HPDE6-E6E7 (cell line): ENCODE data around the gene BAK1.
"Not testable (repeated sequence)": the region's sequence is repeated elsewhere in the genome, so short reads cannot be mapped to it uniquely, and the experiment has no call there.

Experiments used
- DNase-seq: peaks from one replicate; pipeline ENCODE4 v3.0.0; 2011; ENCODE audit warnings: missing footprints; ENCODE audit errors: extremely low spot score

BAK1 gene

DNA sequence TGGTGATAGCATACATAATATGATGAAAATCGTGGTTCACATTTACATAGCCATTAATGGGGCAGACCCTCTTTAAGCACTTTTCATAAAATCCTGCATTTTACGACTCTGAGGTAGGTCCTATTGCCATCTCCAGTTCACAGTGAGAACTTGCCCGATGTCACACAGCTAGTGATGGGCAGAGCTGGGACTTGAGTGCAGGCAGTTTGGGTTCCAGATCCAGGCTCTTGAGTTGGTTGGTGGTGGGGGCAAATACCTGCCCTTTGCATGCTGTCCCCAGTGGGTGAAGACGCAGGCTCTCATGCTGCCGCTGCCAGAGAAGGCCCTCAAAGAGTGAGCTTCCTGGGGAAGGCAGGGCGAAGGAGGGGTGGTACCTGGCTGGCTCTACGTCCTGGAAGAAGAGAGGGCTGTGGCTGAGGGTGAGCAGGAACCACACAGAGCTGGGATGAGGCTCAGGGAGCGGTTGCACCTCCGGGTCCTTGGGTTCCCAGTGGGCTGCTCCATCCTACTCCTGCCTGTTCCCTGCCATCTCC lies 6.1 kb upstream of the BAK1 start:
- DNase-seq = no peak

DNA sequence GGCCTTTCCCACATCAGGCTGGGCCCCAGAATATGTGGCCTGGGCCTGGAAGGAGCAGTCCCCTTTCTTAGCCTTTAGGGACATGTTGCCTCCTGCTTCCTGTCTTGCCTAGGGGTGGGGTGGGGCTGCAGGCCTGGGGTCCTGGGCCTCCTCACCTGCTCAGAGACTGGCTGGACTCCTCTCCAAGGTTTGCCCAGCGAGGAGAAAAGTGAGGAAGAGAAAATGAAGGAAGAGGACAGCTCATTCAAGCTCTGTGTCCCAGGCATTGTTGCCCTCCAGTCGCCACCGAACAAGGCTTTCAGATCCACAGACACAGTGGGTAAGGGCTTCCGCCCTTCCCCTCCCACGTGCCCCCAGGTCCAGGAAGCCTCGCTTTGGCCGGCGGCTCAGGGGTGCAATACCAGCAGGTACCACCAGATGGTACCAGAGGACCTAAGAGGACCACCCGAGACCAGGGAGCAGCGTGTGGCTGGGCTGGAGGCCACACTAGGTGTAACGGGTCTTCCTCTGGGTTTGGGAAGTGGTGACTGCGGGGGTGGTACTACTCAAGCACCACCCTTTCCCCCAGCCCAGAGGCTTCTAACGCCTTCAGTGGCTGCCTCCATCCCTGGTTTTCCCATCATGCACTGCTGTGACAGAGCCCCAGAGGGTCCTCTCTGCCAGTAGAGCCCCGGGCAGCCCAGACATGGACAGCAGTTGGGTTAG lies 5.5 kb upstream of the BAK1 start:
- DNase-seq = peak; percentile 63

DNA sequence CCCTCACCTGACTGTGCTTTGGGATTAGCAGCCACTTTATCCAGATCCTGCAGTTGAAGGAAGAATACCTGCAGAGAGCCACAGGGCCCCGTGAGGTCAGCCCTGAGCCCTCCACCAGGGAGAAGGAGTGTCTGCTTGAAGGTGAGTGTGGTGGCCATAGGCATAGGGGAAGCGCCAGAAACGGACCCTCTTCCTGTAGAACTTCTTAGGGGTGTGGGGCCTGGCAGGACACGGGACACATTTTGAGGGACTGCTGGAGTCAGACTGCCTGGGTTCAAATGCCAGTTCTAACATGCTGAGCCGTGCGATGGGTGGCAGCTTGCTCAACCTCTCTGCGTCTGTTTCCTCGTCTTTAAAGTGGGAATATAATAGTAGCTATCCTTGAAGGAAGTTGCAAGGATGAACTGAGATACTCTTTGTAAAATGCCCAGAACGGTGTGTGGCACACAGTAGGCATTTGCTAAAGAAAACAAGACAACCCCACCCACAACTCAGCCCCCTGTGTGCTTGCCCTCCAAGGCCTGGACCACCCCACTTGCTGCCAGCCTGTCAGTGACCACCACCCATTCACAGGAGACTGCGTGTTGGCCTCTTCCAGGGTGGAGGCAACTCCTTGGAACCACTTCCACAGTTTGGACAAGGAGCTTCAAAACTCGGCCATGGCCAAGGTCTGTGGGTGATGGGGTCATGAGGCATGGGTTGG lies 4.8 kb upstream of the BAK1 start:
- DNase-seq = no peak

DNA sequence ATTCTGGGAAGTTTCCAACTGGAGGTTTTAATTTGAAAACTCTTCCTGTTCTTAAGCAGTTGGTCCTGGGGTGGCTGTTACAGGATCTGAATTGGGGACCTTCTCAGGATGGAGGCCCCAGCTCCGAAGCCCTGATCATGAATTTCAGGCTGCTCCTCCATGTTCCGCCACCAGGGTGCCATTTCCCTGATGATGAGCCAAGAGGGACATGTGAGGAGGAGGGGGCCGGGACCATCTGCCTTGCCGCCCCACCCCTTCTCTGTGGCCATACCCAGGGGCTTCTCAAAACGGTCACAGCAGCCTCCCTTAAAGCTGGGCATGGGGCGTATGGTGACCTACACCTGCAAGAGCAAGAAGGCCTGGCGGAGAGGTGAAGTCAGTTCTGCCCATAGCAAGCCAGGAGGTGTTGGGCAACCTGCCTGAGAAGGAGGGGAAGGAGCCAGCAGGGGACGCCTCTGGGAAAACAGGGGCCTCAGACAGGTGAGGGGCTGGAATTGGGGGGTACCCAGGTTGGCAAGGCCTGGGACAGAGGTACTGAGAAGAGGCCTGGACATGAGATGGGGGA lies 3.6 kb upstream of the BAK1 start:
- DNase-seq = no peak

DNA sequence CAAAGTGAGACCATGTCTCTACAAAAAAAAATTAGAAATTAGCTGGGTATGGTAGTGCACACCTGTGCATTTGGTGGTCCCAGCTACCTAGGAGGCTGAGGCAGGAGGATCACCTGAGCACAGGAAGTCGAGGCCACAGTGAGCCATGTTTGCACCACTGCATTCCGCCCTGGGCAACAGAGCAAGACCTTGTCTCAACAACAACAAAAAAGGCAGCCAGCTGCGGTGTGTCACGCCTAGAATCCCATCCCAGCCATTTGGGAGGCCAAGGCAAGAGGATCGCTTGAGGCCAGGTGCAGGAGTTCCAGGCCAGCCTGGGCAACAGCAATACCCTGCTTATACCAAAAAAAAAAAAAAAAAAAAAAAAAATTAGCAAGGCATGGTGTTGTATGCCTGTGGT lies 1.1 kb upstream of the BAK1 start:
- no peak for DNase-seq

DNA sequence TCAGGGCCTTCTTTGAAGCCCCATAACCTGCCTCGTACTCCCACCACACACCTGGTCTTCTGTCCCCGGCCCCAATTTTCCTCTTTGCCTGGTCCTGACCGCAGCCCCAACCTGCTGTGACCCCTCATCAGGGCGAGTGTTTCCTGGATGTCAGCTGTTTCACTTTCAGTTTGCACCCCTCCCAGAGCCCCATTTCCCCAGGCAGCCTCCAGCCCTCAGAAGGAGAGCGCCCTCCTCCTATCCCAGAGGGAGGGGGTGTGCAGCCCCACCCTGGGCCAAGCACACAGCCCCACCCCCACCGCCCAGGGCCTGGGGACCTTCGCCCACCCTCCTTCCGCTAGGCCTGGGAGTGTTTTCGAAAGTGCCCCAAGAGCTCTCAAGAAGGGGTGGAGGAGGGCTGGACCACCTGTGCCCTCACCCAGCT lies 1.5 kb downstream of the BAK1 start:
- DNase-seq = no peak

DNA sequence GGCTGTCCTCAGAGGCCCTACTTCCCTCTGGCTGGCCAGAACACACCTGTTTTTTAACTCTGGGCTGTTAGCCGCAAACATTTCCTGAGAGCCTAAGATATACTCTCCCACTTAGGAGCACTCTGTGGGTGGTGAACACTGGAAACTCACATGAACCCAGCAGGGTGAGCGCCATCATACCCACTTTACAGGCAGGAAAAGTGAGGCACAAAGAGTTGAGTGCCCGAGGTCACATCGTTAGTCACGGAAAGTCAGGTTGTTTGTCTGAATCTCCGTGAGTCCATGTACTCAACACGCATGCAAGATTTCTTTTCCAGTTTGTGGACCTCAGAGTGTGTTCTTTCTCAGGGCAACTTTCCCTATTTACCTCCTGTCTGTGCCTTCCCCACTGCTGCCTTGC lies 1.9 kb downstream of the BAK1 start:
- no peak for DNase-seq

DNA sequence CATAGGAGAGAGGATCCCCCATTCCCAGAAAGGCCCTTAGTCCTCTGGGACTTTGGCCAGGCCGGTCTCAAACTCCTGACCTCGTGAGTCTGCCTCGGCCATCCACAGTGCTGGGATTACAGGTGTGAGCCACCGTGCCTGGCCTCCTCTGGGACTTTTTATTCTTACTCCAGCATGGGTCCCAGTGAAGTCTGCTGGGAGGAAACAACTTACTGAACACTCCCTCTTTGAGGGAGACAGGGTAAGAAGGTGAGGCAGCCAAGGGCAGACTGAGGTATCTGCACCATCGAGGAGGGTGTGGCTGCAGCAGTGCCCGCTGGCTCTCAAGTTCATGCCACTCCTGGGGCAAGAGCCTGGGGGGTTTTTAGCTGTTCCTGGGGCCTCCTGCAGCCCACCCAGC lies 2.4 kb downstream of the BAK1 start:
- DNase-seq = no peak

DNA sequence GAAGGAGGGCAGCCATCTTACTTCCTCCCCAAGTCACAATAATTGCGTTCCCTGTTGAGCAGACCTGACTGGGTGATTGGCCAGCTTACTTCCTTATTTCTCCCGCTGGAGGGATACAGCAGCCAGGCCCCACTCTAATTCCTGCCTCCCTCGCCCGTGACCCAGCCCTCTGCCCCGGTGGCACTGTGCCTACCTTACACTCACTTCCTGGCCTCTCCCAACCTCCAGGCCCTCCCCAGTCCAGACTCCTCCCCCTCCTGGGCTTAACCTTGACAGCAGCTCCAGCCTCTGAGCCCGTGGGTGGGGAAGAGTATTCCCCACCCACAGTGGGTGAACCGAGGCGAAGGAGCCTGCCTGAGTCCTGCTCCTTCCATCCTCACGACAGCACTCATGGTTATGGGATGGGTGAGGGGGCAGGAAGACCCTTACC lies 3.0 kb downstream of the BAK1 start:
- DNase-seq = peak; percentile 84

DNA sequence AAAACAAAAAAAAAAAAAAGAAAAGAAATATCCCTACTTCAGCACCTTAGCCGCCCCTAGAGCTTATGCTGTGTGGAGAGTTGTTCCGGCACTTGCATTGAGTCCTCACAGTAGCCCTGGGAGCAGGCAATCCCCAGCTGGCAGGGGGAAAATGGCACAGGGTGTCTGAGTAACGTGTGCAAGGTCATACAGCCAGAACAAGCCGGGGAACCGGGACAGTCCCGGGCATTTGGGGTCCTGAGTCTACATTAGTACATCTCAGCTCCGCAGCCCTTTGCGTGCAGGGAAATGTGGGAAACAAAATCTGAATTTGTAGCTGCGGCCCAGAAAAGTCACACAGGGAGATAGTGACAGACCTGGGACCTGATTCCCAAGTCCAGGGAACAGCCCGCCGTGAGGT lies 3.4 kb downstream of the BAK1 start:
- no peak for DNase-seq

DNA sequence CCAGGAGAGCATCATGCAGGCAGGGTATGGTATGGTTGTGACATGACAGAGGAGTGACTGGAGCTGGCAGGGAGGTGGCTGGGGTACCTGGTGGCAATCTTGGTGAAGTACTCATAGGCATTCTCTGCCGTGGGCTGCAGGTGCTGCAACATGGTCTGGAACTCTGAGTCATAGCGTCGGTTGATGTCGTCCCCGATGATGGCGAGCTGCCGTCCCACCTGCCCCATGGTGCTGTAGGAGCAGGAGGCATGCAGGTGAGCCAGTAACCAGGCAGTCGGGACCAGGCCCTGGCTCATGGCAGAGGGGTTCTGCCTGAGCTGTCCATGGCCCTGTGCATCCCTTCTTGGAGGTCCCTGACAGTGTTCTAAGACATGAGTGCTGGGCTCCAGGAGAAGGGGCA lies 4.9 kb downstream of the BAK1 start:
- DNase-seq = no peak

DNA sequence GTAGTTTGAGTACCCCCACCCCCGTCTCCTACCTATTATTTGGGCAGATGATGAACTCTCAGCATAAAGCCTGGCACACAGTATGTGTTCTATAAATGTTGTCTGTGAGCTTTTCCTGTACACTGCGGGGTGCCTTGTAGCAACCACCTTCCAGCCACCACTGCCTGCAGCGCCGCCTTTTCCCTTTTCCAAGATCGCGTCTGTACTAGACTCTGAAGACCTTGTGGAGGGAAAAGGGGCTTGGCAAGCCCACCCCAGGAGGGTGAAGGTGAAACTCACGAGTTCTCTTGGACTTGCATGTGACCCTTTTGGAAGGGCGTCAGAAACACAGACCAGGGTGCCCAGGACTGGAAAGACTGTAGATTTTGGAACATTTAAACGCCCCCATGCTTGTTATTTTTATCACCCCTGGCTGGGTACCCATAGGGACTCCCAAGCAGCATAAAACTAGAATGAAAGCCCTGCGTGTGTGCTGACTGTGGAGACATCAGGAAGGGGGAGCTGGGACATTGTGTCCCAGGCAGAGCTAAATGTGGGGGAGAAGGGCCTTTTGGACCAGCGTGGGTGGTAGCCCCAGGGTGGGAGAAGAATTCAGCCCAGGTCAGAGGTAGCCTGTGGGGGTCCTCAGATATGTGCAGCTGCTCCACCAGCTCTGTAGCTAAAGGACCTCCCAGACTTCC lies 8.3 kb downstream of the BAK1 start:
- no peak for DNase-seq

DNA sequence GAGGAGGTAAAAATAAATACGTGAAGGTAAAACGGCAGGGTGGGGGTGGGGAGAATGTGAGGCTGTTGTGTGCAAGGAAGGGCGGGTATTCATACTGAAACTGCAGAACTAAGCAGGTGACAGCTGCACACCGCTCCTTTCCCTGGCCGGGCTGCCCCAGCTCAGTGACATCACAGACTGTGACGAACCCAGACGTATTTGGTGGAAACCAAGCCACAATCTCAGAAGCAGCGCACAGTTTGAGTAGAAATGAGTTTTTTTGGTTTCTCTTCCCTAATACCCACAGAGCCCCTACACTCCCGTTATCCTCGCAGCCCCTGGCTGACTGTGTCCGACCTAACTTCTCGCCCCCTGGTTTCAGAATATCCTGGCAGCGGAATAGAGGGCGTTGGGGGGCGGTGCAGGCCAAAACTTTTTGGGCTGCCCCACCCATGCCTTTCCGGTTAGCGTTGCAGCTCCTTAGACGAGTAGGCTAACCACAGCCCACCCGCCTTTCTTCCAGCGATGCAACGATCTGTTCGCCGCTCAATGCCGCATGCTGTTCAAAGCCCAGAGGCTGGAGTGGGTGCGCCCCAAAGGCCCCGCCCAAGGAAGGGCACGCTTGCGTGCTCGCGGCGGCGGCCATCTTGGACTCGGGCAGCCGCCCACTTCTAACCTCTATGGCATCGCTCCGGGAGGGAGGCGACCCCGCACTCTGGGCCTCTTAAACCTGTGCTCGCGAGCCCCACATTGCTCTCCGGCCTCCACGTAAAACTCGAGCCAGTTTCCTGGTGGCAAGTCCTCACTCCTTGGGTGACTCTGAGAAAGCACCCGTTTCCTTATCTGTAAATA lies 9.1 kb downstream of the BAK1 start:
- peak; percentile 78 for DNase-seq

DNA sequence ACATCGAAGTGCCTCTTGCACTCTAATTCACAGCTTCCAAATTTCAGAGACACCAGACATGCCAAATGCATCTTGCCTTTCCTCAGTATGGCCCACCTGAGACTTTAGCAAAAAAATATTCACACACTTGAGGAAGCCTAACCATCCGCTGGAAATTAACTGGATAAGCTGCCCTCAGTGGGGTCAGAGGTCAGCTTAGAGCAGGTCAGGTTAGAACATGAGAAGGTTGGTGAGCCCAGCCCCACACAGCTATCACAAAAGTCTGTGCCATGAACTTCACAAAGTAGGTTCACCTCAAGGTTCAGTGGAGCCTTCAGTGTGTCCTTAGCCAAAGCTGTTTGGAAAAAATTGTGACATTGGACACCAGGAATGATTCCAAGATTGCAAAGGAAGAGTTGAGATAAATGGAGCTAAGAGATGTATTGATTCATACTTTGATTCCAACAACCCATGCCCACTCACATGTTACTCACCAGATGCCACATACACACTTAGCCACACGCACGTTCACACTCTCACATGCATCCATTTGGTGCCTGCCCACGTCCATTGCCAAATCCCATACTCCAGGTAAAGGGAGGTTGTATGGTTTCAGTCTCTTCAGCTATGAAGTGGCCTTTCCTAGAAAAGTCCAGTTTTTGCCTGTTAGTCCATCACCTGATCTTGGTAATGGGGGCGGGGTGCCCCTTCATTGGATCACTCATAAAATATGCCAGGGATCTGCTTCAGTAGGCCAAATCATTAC lies 11.1 kb downstream of the BAK1 start:
- DNase-seq = no peak

DNA sequence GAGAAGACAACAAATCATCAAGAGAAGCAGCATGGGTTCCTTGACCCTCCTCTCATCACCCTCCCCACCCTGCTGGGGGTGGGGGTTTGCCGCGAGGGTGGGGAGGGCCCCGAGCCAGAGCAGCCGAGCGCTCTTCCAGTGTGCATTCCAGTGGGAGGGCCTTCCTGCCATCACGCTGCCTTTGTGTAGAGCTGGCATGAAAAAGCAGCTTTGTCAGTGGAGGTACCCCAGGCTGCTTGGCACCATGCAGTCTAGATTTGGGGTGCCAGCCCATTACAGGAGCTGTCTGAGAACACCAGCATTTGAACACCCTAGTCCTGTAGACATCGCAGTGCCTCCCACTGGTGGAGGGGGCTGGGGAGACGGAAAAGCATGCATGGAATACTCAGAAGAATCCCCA lies 12.2 kb downstream of the BAK1 start:
- DNase-seq = no peak

DNA sequence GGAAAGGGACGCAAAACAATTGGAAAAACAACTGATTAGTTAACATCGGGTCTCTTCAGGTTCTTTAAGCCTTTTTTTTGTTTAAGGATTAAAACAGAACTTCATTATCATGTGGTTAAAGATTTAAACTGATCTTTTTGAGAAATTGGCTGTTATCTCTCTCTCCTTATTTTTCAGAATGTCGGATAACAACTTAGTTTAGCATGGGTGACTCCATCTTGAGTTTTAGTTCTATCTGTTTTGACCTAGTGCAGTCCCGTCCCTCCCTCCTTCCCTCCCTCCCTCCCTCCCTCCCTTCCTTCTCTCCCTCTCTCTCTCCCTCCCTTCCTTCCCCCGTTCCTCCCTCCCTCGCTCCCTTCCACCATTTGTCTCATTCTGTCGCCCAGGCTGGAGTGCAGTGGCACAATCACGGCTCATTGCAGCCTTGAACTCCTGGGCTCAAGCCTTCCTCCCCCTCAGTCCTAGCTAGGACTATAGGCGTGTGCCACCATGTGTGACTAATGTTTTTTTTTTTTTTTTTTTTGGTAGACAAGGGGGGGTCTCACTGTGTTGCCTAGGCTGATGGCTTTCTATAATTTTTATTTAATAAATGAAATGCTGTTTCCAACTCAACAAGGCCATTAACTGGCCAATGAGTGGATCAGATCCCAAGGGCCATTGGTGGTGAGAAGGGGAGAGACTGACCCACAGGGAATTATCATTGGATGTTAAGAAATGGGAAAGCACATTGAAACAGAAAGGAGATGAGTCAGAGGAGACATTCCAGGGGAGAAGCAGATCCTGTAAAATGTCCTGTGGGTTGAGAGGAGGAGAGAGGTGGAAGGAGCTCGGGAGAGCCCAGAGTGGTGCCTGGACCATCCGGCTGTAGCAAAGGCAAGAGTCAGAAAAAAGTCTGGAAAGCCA lies 13.6 kb downstream of the BAK1 start:
- DNase-seq = no peak

DNA sequence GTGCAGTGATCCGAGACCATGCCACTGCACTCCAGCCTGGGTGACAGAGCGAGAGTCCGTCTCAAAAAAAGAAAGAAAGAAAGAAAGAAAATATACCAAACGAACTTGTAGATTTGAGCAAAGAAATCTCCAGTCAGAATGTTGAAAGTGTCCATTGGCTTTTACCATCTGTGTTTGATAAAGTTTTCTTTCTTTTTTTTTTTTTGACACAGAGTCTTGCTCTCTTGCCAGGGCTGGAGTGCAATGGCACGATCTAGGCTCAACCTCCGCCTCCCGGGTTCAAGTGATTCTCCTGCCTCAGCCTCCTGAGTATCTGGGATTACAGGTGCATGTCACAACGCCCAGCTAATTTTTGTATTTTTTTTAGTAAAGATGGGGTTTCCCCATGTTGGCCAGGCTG lies 21.3 kb downstream of the BAK1 start:
- no peak for DNase-seq

DNA sequence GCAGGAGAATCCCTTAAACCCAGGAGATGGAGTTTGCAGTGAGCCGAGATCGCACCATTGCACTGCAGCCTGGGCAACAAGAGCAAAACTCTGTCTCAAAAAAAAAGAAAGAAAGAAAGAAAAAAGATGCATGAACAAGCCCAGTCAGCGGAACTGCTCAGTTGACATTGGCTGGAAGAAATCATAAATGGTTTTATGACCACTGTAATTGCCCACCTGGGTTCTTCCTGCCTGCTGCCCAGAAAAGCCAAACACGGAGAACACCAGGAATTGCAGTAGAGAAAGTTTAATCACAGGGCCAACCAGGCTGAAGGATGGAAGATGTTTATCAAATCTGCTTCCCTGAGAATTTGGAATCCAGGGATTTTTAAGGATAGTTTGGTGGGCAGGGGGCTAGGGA lies 22.7 kb downstream of the BAK1 start:
- DNase-seq = no peak

DNA sequence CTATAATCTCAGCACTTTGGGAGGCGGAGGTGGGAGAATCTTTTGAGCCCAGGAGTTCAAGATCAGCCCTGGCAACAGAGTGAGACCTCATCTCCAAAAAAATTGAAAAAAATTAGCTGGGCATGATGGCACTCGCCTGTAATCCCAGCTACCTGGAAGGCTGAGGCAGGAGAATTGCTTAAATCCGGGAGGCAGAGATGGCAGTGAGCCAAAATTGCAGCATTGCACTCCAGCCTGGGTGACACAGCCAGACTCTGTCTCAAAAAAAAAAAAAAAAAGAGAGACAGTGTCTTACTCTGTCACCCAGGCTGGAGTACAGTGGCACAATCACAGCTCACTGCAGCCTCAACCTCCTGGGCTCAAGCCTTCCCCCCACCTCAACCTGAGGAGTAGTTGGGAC lies 27.2 kb downstream of the BAK1 start:
- DNase-seq = not testable (repeated sequence)

DNA sequence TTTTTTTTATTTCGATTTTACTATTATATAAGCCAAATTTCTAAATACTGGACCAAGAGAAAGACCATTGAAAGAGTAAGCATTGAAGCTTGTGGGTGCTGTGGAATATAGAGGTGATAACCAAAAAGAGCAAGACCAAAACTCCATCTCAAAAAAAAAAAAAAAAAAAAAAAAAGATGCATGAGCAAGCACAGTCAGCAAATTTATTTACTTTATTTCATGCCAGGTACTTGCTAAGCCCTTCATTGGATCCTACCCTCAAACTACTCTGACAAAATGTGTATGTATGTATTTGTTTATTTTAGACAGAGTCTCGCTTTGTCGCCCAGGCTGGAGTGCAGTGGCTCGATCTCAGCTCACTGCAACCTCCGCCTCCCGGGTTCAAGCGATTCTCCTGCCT lies 27.8 kb downstream of the BAK1 start:
- no peak for DNase-seq
